Stimulated activated CD4-positive, alpha-beta T cell treated with anti-CD3 and anti-CD28 coated beads, Interleukin-4, amount 100 ng/mL, for 24 hours (primary cell): ENCODE data around the gene N4BP2L2.

Source experiments
- DNase-seq: peaks from one replicate; pipeline ENCODE4 v3.0.0-alpha.2; 2020

N4BP2L2 gene

GRCh38 chr13:32528358-32528757, 10.2 kb downstream of the N4BP2L2 start:
- no peak for DNase-seq

GRCh38 chr13:32527151-32527550, 11.4 kb downstream of the N4BP2L2 start:
- no peak for DNase-seq

GRCh38 chr13:32525766-32526165, 12.8 kb downstream of the N4BP2L2 start:
- no peak for DNase-seq

- DNase-seq, result no peak
These were observed 23.3 kb downstream of the N4BP2L2 start for GRCh38 chr13:32515246-32515645.

- no peak for DNase-seq
These were observed 27.1 kb downstream of the N4BP2L2 start for GRCh38 chr13:32511482-32511881.

- DNase-seq, result no peak
These were observed 33.7 kb downstream of the N4BP2L2 start for GRCh38 chr13:32504876-32505275.

GRCh38 chr13:32504263-32504662, 34.3 kb downstream of the N4BP2L2 start:
- no peak for DNase-seq

- no peak for DNase-seq
These were observed 34.9 kb downstream of the N4BP2L2 start for GRCh38 chr13:32503727-32504126.

GRCh38 chr13:32501064-32501463, 37.5 kb downstream of the N4BP2L2 start:
- no peak for DNase-seq

- no peak for DNase-seq
These were observed 38.9 kb downstream of the N4BP2L2 start for GRCh38 chr13:32499538-32500210.

GRCh38 chr13:32497589-32497988, 41.0 kb downstream of the N4BP2L2 start:
- no peak for DNase-seq

- no peak for DNase-seq
These were observed 41.9 kb downstream of the N4BP2L2 start for GRCh38 chr13:32496599-32497160.

GRCh38 chr13:32495841-32496240, 42.8 kb downstream of the N4BP2L2 start:
- no peak for DNase-seq

GRCh38 chr13:32495429-32495828, 43.2 kb downstream of the N4BP2L2 start:
- no peak for DNase-seq

GRCh38 chr13:32491028-32491427, 47.6 kb downstream of the N4BP2L2 start:
- DNase-seq, result no peak

GRCh38 chr13:32476892-32477291, 61.7 kb downstream of the N4BP2L2 start:
- DNase-seq, result no peak

- DNase-seq, result no peak
These were observed 62.4 kb downstream of the N4BP2L2 start for GRCh38 chr13:32476021-32476731.

- no peak for DNase-seq
These were observed 63.4 kb downstream of the N4BP2L2 start for GRCh38 chr13:32474999-32475792.

- DNase-seq, result no peak
These were observed 64.9 kb downstream of the N4BP2L2 start for GRCh38 chr13:32473650-32474049.

- DNase-seq, result no peak
These were observed 66.4 kb downstream of the N4BP2L2 start for GRCh38 chr13:32472194-32472621.

- no peak for DNase-seq
These were observed 67.2 kb downstream of the N4BP2L2 start for GRCh38 chr13:32471187-32471922.

- DNase-seq, result no peak
These were observed 70.0 kb downstream of the N4BP2L2 start for GRCh38 chr13:32468502-32469142.
